Measurements from ENCODE around the gene PIWIL4. TPM values are rescaled to one million over a fixed set of nuclear protein-coding genes. Genes with fewer than 3 reads are reported as not detected.

Gene PIWIL4
- total RNA-seq, 2 donors from 2014 or later = 6.3 to 6.7 TPM

GRCh38 chr11:94654201-94654600 lies 87.0 kb downstream of the PIWIL4 start:
- Histone ChIP-seq H3K36me3 (no peaks in the 10 kb centered on the region), H3K4me1 (no peaks in the 10 kb centered on the region), H3K27ac (no peak overlapping the region), H3K27me3 (no peaks in the 10 kb centered on the region), H3K4me3 (no peak overlapping the region), H3K9me3 (no peaks in the 10 kb centered on the region), H3K9ac (ENCODE audit: low read depth in 2 of 2, low read length in 2 of 2) (no peak overlapping the region)
- TF ChIP-seq, protein P1, sequence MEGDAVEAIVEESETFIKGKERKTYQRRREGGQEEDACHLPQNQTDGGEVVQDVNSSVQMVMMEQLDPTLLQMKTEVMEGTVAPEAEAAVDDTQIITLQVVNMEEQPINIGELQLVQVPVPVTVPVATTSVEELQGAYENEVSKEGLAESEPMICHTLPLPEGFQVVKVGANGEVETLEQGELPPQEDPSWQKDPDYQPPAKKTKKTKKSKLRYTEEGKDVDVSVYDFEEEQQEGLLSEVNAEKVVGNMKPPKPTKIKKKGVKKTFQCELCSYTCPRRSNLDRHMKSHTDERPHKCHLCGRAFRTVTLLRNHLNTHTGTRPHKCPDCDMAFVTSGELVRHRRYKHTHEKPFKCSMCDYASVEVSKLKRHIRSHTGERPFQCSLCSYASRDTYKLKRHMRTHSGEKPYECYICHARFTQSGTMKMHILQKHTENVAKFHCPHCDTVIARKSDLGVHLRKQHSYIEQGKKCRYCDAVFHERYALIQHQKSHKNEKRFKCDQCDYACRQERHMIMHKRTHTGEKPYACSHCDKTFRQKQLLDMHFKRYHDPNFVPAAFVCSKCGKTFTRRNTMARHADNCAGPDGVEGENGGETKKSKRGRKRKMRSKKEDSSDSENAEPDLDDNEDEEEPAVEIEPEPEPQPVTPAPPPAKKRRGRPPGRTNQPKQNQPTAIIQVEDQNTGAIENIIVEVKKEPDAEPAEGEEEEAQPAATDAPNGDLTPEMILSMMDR (IDR thresholded peaks at IDR 0.05) = no peak
- no peak for DNase-seq
- intact Hi-C loops (cut with DNase I) = no loop called here

DNA sequence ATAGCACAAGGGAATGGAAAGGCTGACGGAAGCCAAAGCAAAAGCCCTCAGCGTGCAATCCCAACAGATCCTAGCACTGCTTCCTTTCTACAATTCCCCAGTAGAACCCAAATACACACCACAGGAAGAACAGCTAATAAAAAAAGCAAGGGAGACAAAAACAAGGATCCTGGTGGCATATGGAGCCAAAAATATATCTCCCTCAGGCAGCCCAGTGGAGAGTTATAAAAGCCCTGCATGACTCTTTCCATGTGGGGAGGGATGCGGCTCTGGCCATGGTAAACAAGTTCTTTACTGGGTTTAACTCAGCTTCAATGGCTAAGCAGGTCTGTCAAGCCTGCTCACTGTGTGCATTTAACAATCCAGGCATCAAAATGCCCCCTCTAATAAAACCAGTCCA lies 88.1 kb downstream of the PIWIL4 start:
- TF ChIP-seq, protein P1 (IDR thresholded peaks at IDR 0.05) = no peak
- no peak for DNase-seq
- no peak overlapping the region for H3K27ac ChIP-seq

GRCh38 chr11:94655956-94656355 lies 88.8 kb downstream of the PIWIL4 start:
- TF ChIP-seq, protein P1 (IDR thresholded peaks at IDR 0.05) = no peak
- DNase-seq = no peak
- intact Hi-C loops (cut with DNase I) = no loop called here
- Histone ChIP-seq H3K36me3 (no peaks in the 10 kb centered on the region), H3K27ac (no peak overlapping the region), H3K4me3 (no peak overlapping the region), H3K4me1 (no peaks in the 10 kb centered on the region), H3K9me3 (no peaks in the 10 kb centered on the region), H3K27me3 (no peaks in the 10 kb centered on the region), H3K9ac (ENCODE audit: low read depth in 2 of 2, low read length in 2 of 2) (no peak overlapping the region)

More for the DNA sequence above, 88.1 kb downstream of the PIWIL4 start:
- intact Hi-C loops (cut with DNase I) = no loop called here
- Histone ChIP-seq H3K9me3 (no peaks in the 10 kb centered on the region), H3K36me3 (no peaks in the 10 kb centered on the region), H3K4me1 (no peaks in the 10 kb centered on the region), H3K4me3 (no peak overlapping the region), H3K9ac (ENCODE audit: low read depth in 2 of 2, low read length in 2 of 2) (no peak overlapping the region), H3K27me3 (no peaks in the 10 kb centered on the region)

- Histone ChIP-seq H3K27me3 (no peaks in the 10 kb centered on the region), H3K4me3 (no peak overlapping the region), H3K4me1 (no peaks in the 10 kb centered on the region), H3K36me3 (no peaks in the 10 kb centered on the region), H3K27ac (no peak overlapping the region), H3K9ac (ENCODE audit: low read depth in 2 of 2, low read length in 2 of 2) (no peak overlapping the region), H3K9me3 (no peaks in the 10 kb centered on the region)
- intact Hi-C loops (cut with DNase I) = no loop called here
- DNase-seq = no peak
- TF ChIP-seq, protein P1 (IDR thresholded peaks at IDR 0.05) = no peak
Observed at GRCh38 chr11:94656968-94657367, 89.8 kb downstream of the PIWIL4 start.

- intact Hi-C loops (cut with DNase I) = no loop called here
- no peak for DNase-seq
- no peaks in the 10 kb centered on the region for H3K36me3 ChIP-seq
Observed at GRCh38 chr11:94657629-94658028, 90.5 kb downstream of the PIWIL4 start.

More at GRCh38 chr11:94657629-94658028, 90.5 kb downstream of the PIWIL4 start:
- H3K27me3 ChIP-seq = no peaks in the 10 kb centered on the region
- H3K9me3 ChIP-seq = no peaks in the 10 kb centered on the region
- H3K27ac ChIP-seq = no peak overlapping the region
- TF ChIP-seq, protein P1 (IDR thresholded peaks at IDR 0.05) = no peak
- H3K9ac ChIP-seq (ENCODE audit: low read depth in 2 of 2, low read length in 2 of 2) = no peak overlapping the region
- no peak overlapping the region for H3K4me3 ChIP-seq
- H3K4me1 ChIP-seq = no peaks in the 10 kb centered on the region

Measured in colonic mucosa (tissue), 4 donors.